Measurements from ENCODE around the gene NTHL1.

The NTHL1 gene

GRCh38 chr16:2003231-2003826 is 44.3 kb downstream of the NTHL1 start:
- ATAC-seq (replicated peaks) (no peak), DNase-seq (no peak)
- Mint-ChIP-seq H3K4me1 (peaks cover 30 to 45% of the 10 kb centered on the region in 2 donors), H3K27me3 (no peaks in the 10 kb centered on the region), H3K27ac (no peak overlapping the region), H3K36me3 (peaks cover 42 to 53% of the 10 kb centered on the region in 2 donors), H3K9me3 (no peaks in the 10 kb centered on the region), H3K4me3 (no peak overlapping the region)

GRCh38 chr16:2002406-2003230 is 45.0 kb downstream of the NTHL1 start:
- Mint-ChIP-seq H3K36me3 (peaks cover 42 to 50% of the 10 kb centered on the region in 2 donors), H3K27ac (no peak overlapping the region), H3K4me1 (peaks cover 24 to 38% of the 10 kb centered on the region in 2 donors), H3K9me3 (no peaks in the 10 kb centered on the region), H3K4me3 (no peak overlapping the region), H3K27me3 (no peaks in the 10 kb centered on the region)
- DNase-seq (peak; percentile 0), ATAC-seq (replicated peaks) (no peak)

GRCh38 chr16:2001456-2002355 is 45.9 kb downstream of the NTHL1 start:
- H3K9me3 Mint-ChIP-seq, result no peaks in the 10 kb centered on the region
- H3K27me3 Mint-ChIP-seq, result no peaks in the 10 kb centered on the region
- no peak overlapping the region for H3K4me3 Mint-ChIP-seq
- H3K36me3 Mint-ChIP-seq, result peaks cover 37 to 51% of the 10 kb centered on the region in 2 donors
- H3K27ac Mint-ChIP-seq, result no peak overlapping the region
- ATAC-seq (replicated peaks), result no peak
- peaks cover 16 to 29% of the 10 kb centered on the region in 2 donors for H3K4me1 Mint-ChIP-seq
- no peak for DNase-seq

DNA sequence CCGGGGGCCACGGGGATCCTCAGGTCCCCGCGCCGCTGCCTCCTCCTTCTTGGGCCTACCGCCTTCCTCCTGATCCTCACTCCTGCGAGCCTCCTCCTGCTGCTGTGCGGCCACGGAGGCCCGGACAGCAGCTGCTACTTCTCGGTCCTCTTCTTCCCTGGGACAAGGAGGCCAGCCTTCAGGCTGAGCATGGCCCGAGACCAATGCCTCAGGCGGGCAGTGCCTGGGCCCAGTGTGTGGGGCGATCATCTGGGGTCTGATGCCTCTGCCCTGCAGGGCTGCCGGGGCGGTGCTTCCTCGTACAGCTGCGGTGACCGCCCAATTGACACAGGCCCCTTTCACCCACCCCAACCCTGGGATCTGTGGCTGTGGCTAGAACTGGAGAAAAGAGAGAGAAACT is 46.6 kb downstream of the NTHL1 start:
- Mint-ChIP-seq H3K36me3 (peaks cover 31 to 48% of the 10 kb centered on the region in 2 donors), H3K4me3 (no peak overlapping the region), H3K4me1 (peaks cover 9 to 25% of the 10 kb centered on the region in 2 donors), H3K27ac (no peak overlapping the region), H3K9me3 (no peaks in the 10 kb centered on the region), H3K27me3 (no peaks in the 10 kb centered on the region)
- ATAC-seq (replicated peaks), result no peak
- no peak for DNase-seq

DNA sequence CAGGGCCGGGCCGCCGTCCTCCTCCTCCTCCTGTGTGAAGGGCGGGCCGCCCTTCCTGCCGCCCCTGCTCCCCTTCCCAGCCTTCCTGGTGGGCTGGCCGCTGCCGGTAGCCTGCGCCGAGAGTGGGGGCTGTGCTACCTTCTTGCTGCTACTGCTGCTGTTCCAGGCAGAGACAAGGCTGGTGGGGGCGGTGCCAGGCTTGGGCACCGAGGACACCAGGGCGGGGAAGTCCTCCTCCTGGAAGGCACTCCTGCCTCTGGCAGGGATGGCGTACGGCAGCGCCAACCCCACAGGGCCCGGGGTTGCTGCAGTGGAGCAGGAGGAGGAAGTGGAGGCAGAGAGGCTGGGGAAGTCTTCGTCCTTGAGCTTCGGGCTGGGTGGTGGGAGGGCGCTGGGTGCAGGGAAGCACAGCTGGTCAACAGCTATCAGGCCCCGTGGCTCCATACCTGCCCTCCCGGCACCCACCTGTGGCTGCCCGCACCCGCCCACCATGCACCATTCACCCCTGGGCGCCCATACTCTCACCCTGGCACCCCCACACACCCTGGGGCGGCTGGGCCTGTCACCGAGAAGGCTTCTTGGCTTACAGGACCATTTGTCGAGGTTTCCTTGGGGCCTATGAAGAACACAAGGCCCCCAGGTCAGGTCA is 47.6 kb downstream of the NTHL1 start:
- Mint-ChIP-seq H3K4me1 (peaks cover 6 to 16% of the 10 kb centered on the region in 2 donors), H3K27ac (no peak overlapping the region), H3K4me3 (no peak overlapping the region), H3K9me3 (no peaks in the 10 kb centered on the region), H3K36me3 (peaks cover 32 to 49% of the 10 kb centered on the region in 2 donors), H3K27me3 (no peaks in the 10 kb centered on the region)
- DNase-seq (no peak), ATAC-seq (replicated peaks) (no peak)

- no peak for ATAC-seq (replicated peaks)
- no peaks in the 10 kb centered on the region for H3K27me3 Mint-ChIP-seq
- H3K4me3 Mint-ChIP-seq, result no peak overlapping the region
- no peak overlapping the region for H3K27ac Mint-ChIP-seq
- H3K4me1 Mint-ChIP-seq, result peaks cover 4 to 7% of the 10 kb centered on the region in 2 donors
- DNase-seq, result no peak
- no peaks in the 10 kb centered on the region for H3K9me3 Mint-ChIP-seq
- peaks cover 32 to 48% of the 10 kb centered on the region in 2 donors for H3K36me3 Mint-ChIP-seq
Observed at GRCh38 chr16:1998852-1999801, 48.5 kb downstream of the NTHL1 start.

- Mint-ChIP-seq H3K27me3 (no peaks in the 10 kb centered on the region), H3K27ac (no peak overlapping the region), H3K4me3 (no peak overlapping the region), H3K9me3 (no peaks in the 10 kb centered on the region), H3K4me1 (peaks cover 11% of the 10 kb centered on the region in 2 donors), H3K36me3 (peaks cover 34 to 55% of the 10 kb centered on the region in 2 donors)
- DNase-seq (no peak), ATAC-seq (replicated peaks) (no peak)
Observed at GRCh38 chr16:1998360-1998835, 49.2 kb downstream of the NTHL1 start.

- no peaks in the 10 kb centered on the region for H3K27me3 Mint-ChIP-seq
- ATAC-seq (replicated peaks), result no peak
- H3K4me1 Mint-ChIP-seq, result peaks cover 13 to 15% of the 10 kb centered on the region in 2 donors
- peaks cover 37 to 59% of the 10 kb centered on the region in 2 donors for H3K36me3 Mint-ChIP-seq
- no peak overlapping the region for H3K27ac Mint-ChIP-seq
- DNase-seq, result no peak
- no peak overlapping the region for H3K4me3 Mint-ChIP-seq
- no peaks in the 10 kb centered on the region for H3K9me3 Mint-ChIP-seq
Observed at GRCh38 chr16:1997494-1998359, 49.9 kb downstream of the NTHL1 start.

DNA sequence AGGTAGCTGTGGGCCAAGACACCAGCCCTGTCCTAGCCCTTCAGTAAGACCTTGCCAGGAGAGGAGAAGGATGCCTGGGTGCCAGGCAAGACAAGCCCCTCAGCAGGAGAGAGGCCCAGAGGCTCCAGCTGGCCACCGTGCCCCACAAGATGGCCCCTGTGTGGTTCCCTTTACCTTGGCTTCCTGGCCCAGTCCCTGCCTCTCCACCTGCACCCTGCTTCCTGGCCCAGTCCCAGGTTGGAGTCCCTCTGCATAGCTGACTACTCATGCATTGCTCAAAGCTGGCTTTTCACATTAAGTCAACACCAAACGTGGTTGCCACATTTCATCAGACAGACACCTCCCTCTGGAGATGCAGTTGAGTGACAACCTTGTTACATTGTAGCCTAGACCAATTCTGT is 53.9 kb downstream of the NTHL1 start:
- Mint-ChIP-seq H3K4me3 (no peak overlapping the region), H3K27me3 (no peaks in the 10 kb centered on the region), H3K4me1 (peaks cover 20 to 37% of the 10 kb centered on the region in 2 donors), H3K36me3 (peaks cover 19 to 49% of the 10 kb centered on the region in 2 donors), H3K9me3 (no peaks in the 10 kb centered on the region), H3K27ac (peak overlapping the region; percentile 84)
- ATAC-seq (replicated peaks) (no peak), DNase-seq (no peak)

DNA sequence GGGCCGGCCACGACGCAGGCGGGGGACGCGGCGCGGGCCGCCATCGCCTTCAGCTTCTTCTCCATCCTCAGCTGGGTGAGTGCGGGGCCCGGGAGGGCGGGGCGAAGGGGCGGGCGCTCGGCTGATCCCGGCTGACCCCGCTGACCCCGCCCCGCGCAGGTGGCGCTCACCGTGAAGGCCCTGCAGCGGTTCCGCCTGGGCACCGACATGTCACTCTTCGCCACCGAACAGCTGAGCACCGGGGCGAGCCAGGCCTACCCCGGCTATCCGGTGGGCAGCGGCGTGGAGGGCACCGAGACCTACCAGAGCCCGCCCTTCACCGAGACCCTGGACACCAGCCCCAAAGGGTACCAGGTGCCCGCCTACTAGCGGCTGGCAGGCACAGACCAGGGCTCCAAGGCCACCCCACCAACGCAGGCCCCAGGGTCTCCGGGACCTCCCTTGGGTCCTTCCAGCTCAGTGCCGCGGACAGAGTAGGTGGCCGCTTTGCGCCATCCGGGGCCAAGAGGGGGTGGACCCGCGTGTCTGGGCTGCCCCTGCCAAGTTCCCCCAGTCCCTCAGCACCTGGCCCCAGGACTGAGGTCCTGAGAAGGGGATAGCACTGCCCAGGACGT is 54.8 kb downstream of the NTHL1 start:
- ATAC-seq (replicated peaks) (no peak), DNase-seq (no peak)
- H3K36me3 Mint-ChIP-seq, result peaks cover 14 to 45% of the 10 kb centered on the region in 2 donors
- H3K27ac Mint-ChIP-seq, result no peak overlapping the region
- no peaks in the 10 kb centered on the region for H3K9me3 Mint-ChIP-seq
- H3K4me1 Mint-ChIP-seq, result peaks cover 23 to 37% of the 10 kb centered on the region in 2 donors
- H3K27me3 Mint-ChIP-seq, result no peaks in the 10 kb centered on the region
- H3K4me3 Mint-ChIP-seq, result no peak overlapping the region

DNA sequence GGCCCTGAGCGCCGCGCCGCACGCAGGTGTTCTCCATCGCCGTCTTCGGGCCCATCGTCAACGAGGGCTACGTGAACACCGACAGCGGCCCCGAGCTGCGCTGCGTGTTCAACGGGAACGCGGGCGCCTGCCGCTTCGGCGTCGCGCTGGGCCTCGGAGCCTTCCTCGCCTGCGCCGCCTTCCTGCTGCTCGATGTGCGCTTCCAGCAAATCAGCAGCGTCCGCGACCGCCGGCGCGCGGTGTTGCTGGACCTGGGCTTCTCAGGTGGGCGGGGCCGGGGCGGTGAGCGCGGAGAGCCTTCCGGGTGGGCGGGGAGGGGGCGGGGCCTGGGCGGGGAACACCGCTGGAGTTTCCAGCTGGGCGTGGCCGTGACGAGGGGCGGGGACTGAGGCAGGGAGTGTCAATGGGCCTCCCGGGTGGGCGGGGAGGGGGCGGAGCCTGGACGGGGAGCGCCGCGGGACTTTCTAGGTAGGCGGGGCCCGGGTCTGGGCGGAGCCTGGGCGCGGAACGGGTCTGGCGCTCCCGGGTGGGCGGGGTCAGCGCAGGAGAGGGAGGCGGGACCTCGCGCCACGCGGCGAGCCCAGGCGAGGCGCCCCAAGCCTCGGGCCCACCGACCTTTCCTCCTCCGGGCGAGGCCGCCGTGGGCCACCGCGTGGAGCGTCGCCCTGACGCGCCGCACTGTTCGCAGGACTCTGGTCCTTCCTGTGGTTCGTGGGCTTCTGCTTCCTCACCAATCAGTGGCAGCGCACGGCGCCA is 55.5 kb downstream of the NTHL1 start:
- DNase-seq, result peak; percentile 87
- H3K4me1 Mint-ChIP-seq, result peaks cover 23 to 37% of the 10 kb centered on the region in 2 donors
- H3K36me3 Mint-ChIP-seq, result peaks cover 17 to 45% of the 10 kb centered on the region in 2 donors
- no peaks in the 10 kb centered on the region for H3K27me3 Mint-ChIP-seq
- H3K4me3 Mint-ChIP-seq, result peak overlapping the region; percentile 88 to 95
- peak; percentile 51 to 54 for ATAC-seq (replicated peaks)
- H3K9me3 Mint-ChIP-seq, result no peaks in the 10 kb centered on the region
- peak overlapping the region; percentile 98 for H3K27ac Mint-ChIP-seq
